Superior temporal gyrus (tissue), 1 donor: Measurements from ENCODE around the gene ABCB4.

ENCODE experiments used
- DNase-seq: peaks from one replicate; pipeline ENCODE4 v3.0.0-alpha.2; 2016; ENCODE audit errors: extremely low spot score

The ABCB4 gene

DNA sequence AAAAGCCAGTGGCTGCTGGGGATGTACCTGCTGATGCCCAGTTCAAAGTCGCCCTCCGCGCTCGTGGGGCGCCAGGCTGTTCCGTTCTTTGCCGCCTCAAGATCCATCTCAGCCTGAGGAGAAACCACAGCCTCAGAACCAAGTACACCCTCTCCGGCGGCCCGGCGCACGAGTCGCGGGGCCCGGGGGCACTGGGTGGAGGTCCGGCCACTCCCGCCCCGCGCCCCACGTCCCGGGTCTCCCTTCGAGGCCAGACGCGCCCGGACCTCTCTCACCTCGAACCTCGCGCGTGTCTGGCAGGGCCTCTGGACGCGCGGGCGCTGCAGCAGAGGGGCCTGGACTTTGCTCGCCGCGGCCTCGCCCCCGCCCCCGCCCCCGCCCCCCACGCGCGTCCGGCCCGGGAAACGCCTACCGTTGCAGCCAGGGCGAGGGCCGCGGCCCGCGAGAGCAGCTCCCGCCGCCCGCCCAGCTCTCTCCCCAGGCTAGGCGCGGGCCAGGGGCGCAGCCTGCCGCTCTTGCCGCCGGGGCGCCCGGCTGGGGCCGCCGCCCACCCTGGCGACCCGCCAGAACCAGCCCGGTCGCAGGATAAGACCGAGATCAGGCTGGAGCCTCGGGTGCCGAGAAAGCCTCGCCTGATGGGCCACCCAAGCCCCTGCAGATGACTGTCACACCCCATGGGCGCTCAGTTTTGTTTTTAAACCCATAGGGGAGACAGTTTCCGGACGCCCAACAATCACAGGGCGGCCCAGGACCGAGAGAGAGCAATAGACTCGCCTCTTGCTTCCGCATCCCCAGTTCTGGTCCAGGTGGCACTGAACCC lies at the start of gene ABCB4:
Gene ABCB4, minus strand, starts transcription at position 322 of the 820 bp plus-strand sequence. Its CDS starts 215 bp downstream, at position 107.
- DNase-seq = no peak

DNA sequence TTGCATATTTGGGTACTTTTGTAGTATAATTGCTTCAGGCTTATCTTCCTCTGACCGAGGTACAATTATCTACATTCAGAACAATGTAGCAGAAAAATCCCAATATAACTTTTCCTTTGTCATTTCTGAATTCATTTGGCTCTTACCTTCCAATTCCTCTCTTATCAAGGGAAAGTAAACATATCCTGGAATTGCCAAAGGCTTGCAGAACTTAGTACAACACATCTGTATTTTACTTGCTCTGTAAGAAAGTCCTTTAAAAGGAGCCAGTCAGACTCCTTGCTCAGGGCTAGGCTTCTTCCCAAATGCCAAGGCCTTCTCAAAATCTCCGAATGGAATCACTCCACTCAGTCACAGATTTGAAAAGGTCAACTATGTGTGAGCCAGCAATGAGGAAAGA lies 43.3 kb upstream of the ABCB4 start:
- DNase-seq = no peak

DNA sequence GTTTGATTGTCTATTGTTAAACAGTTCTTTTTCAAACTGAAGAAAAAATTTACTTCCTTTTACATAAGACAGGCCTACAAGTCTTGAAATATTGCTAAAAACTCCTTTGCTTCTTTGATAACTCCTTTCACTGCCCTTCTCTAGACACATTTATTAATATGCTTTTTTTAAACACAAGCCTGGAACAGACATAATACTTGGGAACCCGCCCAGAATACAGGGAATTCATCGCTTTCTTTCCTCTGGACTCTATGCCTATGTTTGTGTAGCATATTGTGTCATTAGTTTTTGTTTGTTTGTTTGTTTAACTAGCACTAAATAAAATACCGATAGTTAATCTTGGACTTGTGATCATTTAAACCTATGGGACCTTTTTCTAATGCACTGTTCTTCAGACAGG lies 42.4 kb upstream of the ABCB4 start:
- no peak for DNase-seq

DNA sequence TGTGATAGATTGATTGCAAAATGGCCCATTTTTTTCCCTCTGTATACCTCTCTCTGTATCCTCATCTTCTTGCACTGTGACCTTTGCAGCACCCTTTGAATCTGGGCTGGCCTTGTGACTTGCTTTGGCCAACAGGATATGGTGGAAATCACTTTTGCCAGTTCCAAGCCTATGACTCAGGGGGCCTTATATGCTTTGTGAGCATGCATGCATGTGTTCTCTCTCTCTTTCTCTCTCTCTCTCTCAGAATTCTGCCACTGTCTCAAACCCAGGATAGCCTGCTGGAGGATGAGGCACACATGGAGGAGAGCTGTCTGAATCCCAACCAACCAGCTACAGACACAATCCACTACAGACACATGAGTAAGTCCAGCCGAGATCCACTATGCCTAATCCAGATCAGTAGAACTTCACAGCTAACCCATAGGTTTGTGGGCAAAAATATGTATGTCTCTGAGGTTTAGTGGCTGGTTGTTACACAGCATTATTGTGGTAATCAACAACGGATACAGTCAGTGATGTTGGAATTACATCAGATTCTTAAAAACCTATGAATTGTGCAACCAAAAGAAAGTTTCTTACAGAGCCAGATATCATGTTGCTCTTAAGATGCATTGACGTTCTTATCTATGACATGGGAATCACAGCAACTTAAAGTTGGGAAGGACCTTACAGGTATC lies 41.8 kb upstream of the ABCB4 start:
- DNase-seq = no peak

DNA sequence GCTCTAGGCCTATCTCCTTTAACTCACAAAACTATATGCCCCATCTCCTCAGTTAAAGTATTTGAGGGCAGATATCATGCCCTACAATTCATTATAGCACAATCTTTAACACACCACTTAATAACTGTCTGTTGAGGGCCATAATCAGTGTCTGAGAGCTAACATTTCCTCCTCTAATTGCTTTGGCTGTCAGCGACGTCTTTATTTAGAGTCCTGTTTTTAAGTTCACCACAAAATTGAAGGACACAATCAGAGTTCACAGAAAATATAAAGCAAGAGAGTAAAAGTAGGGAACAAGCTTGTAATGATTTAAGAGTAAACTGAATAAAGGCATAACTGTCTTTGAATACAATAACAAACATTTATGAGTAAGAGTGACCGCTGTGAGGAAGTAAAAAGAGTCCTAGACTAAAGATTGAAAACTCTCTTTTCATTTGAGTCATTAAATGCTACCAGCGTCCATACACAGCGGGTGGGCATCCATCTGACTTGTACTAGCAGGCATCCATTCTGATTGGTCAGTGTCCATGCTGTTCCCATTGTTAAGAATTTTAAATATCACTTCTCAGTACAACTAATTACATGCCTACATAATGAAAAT lies 38.4 kb upstream of the ABCB4 start:
- DNase-seq = no peak

DNA sequence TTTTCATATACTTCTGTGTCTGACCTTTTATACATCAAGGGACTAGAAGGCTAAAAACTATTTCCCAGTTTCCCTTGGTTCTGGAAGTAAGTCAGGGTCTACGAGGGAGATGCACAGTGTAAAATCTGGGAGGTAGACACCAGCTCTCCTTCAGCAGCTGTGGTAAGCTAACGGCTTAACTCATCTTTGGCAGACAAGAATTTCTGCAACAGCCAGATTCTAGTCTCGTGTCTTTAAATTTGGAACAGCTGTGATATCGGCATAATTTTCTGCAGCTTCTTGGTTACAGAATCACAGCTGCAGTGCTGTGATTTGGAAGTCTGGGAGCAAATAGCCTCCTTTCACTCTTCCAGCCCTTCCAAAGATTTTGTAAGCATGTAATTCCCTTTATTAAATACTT lies 37.4 kb upstream of the ABCB4 start:
- peak; percentile 27 for DNase-seq

DNA sequence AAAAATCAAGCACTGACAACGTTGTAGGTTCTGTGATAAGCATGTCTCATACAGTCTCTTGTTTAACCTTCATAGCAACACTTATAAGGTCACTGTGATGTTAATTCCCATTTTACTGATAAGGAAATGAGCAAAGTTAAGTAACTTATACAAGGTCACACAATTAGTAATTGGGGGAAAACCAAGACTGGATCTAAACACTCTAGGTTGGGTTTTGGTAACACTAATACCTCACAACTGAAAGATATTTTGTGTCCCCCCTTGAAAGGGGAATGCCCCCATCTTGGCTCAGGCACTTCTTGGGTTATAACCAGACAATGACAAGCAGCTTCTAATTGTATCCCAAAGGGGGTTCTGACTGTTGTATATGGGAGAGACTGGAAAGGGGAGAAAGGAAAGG lies 36.0 kb upstream of the ABCB4 start:
- DNase-seq = no peak

DNA sequence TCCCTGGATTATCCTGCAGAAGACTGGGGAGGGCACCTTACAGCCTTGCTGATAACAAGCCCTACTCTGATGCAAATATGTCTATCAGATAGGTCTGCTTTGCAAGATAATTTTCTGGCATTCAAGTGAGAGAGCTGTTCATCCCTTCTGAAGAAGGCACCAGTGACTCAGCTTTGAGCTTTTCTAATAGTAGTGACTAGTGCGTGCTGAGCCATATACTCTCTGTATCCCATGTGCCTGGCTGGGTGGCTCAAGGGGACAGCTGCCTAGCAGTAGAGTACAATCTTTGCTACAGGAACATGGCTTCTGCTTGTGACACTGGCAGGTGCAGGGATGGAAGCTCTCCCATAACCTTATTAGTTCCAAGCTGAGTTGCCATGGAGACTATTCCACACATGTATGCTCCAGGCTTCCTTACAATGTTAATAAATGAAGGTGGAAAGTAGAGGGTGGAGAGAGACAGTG lies 35.0 kb upstream of the ABCB4 start:
- no peak for DNase-seq

DNA sequence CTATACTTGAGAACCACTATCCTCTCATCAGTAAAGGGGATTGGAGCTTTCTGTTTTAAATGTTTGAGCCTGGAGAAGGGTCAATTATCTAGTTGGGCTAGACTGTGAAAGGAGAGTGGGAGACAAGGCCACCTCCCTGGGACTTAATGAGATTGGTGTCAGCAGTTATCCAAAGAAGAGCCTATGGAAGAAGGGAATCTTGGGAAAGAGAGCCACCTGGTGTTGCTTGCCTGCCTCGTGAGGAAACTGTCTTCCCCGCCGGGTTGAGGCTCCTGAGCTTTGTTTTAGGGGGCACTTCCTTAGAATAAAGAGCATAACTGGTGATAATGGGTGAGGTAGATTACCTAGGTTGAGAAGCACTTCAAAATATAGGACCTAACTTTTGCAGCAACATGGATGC lies 32.0 kb upstream of the ABCB4 start:
- no peak for DNase-seq

DNA sequence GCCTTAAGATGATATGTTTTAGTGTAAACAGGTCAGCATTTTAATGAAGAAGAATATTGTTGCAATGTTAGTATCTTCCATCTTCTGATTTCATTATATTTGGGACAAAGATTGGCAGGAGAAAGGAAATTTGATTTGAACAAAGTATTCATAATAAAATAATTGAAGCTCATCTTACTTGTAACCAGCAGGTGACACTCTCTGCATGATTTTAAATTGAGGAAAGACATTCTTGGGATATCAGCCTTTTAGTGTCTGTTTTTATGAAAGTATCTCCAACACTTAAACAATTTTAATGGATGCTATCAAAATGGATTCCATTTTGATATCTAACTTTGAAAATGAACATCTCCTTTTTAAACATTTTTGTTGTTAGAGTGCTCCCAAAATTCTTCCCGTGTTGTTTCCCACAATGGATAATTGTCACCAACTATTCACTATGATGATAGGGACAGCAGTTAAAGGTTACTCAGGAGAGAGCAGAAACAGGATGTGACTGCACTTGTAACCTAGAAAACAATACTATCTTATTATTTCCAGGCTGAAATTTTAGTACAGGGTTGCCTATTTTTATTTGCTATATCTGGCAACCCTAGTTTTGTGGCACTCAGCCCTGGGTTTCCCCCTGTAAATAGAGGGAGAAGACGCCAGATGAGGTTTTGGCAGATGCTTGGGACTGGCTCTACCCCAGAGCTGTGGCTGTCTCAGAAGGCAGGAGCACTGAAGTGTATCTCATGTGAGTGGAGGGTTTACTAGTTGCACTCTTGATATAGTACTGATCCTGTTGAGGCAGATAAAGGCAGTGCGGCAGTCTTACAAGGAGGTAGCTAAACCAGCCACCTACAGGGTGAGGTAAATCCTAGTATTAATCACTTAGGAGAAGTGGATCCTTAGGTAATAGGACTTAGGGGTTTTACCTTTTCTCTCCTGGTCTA lies 31.0 kb upstream of the ABCB4 start:
- DNase-seq = peak; percentile 47

DNA sequence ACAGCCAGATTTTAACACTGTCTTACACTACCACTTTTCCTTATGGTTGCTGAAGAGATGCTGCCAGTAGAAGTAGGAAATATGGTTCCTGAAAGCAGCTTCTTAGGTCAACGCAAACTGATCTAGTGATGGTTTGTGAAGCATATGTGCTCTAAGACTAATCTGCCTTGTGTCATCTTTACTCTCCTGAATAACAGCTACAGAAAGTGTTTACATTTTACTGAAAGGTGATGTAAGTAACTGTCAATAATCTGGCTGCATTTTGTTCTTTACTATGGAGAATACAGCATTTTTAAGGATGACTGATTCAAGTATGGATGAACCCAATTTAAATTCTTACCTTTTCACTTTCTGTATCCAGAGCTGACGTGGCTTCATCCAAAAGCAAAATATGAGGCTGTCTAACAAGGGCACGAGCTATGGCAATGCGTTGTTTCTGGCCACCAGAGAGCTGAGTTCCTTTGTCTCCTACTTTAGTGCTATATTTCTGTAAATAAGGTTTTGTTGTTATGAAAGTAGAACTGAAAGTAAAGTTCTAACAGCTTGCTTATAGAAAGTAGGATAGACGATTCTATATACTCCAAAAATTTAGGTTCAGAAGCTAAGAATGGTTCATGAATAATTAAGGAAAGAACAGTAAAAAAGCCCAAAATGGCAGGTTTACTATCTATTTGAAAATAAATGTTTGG lies 30.2 kb upstream of the ABCB4 start:
- no peak for DNase-seq

DNA sequence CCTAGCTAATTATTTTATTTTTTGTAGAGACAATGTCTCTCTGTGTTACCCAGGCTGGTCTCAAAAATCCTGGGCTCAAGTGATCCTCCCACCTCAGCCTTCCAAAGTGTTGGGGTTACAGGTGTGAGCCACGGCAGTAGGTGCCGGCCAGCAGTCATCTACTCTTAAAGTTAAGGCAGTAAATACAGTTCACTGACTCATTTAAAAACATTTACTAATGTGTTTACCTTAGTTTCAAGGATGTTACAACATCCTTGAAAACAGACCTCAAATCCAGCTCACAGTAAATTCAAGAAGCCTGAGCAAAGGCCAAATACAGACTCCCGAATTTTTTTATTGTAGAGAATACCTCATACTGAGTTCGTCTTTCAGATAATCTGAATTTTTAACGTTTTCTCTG lies 29.6 kb upstream of the ABCB4 start:
- no peak for DNase-seq

DNA sequence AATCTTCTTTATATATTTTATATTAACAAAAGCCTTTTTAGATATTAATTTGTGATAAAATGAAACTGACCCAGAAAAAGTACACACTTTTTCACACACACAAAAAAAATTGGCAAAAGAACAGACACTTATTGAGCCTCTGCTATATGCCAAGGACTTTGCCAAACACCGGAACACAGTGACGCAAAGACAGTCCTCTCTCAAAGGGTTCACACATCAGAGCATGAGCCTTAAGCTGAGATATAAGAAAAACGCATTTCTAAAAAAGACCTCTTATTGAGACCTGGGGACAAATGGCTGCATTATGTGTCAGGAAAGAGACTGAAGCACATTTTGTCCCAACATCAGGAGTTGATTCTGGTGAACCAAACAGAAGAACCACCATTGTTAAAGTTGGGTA lies 24.0 kb upstream of the ABCB4 start:
- DNase-seq = no peak

DNA sequence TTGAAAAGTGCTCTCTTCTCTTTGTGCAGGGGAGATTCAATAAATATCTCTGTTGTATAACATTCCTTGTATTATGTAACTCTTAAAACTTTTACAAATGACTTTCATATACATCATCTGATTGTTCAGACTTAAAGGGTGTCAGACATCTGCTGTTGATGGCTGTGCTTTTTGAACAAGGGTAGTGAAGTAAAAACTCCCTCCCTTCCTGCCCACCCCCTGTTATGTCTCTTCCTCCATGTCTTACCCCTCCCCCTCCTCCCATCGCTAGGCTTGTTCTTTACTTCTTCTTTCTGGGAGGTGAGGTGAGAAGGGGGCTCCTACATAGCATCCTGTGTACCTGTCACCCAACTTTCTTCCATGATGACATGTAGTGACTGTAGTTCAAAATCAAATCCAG lies 23.4 kb upstream of the ABCB4 start:
- no peak for DNase-seq

DNA sequence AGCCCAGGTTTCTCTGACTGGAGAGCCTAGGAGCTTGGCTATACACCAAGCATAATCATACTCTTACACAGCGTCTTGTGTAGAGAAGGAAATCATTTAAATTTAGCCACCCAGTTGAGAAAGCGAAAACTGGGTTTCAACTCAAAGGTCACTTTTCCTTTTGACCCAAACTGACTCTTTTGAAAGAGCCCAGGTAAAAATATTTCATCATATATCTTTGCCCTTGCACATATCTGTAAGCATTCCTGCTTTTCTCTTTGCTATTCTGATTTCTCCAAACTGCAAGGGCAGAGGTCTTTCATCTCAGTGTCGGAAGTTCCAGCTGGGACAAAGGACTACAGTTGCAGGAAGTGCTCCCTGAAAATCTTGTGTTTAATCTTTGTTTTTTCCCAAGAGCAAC lies 22.0 kb upstream of the ABCB4 start:
- DNase-seq = no peak

DNA sequence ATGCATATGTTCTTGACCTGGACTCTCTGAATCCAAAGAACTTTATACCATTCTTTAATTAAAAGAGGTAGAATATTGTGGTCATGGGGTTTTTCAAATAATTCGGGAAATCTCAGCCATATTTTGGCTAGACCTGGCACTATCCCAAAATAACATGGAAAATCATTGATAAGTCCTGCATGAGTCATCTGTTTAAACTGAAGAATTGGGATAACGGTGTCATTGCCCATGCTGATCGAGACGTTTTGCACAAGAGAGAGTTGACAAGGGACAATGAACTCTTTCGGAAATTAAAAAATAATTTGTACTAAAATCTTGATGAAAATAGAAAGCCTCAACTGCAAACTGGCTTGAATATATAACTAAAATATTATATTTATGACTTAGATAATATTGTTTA lies 19.9 kb upstream of the ABCB4 start:
- no peak for DNase-seq

DNA sequence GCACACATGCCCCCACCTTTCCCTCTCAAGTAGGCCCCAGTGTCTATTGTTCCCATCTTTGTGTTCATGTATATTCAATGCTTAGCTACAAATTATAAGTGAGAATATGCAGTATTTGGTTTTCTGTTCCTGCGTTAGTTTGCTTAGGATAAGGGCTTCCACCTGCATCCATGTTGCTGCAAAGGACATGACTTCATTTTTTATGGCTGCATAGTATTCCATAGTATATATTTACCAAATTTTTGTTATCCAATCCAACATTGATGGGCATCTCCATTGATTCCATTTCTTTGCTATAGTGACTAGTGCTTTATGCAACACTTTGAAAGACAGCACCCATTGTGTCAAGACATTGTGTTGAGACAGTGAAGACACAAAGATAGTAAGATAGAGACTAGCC lies 19.0 kb upstream of the ABCB4 start:
- no peak for DNase-seq

DNA sequence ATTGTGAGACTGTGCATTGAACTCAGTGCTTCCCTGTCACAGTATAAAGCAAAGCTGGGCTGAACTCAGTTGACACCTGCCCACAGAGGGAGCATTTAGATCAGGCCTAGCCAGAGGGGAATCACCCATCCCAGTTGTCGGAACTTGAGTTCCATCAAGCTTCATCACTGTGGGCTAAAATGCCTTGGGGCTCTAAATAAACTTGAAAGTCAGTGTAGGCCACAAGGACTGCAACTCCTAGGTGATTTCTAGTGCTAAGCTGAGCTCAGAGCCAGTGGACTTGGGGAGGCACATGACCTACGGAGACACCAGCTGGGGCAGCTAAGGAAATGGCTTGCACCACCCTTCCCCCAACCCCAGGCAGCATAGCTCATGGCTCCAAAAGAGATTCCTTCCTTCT lies 7.7 kb upstream of the ABCB4 start:
- DNase-seq = no peak

DNA sequence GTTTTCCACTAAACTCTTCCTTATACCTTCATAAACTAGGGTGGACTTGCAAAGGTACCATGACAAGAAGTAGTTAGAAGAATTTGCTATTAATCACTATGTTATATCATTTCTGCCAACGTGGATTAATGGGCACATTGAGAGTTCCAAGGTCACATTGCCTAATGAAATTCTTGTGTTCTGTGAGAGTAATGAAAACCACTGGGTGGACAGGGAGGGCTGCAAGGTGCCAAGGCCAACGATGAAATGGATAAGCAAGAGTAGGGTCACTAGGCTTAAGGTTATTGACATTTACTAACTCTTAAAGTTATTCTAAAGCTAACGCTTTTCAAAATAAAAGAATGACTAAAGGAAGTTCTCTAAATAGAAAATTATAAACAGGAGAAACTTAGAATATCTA lies 6.6 kb upstream of the ABCB4 start:
- DNase-seq = no peak

DNA sequence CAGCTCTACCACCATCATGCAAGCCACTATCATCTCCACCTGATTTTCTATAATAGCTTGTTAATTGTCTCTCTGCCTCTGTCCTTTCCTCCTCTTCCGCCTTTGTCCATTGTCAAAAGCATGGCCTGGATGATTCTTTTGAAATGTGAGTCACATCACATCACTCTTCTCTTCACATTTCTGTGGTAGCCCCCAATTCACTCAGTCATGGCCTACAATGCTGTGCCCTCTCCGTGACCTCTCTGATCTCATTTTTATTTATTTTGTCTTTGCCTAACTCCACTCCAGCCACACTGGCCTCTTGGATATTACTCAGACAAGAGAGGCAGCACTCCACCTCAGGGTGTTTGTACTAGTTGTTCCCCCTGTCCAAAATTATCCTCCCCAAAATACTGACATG lies 4.9 kb upstream of the ABCB4 start:
- no peak for DNase-seq

DNA sequence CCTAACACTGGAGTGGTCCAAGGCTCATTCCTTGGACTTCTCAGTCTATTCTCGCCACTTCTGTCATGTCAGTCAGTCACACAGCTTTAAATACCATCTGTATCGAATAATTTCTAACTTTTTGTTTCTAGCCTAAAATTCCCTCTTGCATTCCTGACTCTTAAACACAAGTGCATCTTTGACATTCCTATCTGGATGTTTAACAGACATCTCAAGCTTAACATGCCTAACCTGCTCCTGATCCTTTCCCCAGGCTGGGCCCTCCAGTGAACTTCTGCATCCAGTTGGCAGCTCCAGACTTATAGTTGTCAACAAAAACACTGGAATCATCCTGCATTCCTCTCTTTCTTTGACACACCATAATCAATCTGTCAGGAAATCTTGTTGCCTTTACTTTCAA lies 4.5 kb upstream of the ABCB4 start:
- DNase-seq = no peak
